HEK293 (cell line): ENCODE data around the gene RPL36.

Experiments used
- CTCF ChIA-PET: fragments of 350-600 bp; formaldehyde crosslinking; extraction: SDS; loops from one replicate; lab custom pipeline; 2021; ENCODE audit warnings: antibody characterized with exemption; lab: Yijun Ruan, JAX
- POLR2A ChIA-PET: fragments of 300-600 bp; formaldehyde crosslinking; extraction: SDS; loops from one replicate; lab custom pipeline; 2020; ENCODE audit warnings: antibody characterized with exemption, inconsistent platforms; lab: Yijun Ruan, JAX
- H3K27ac ChIP-seq: fragments of 200-500 bp; sonication (Bioruptor generic); 2 replicates; pipeline ENCODE4 v1.5.1; 2014; ENCODE audit warnings: low read depth, low read length, control low read depth, inconsistent platforms; ENCODE audit errors: extremely low read depth
- H3K36me3 ChIP-seq, 2 experiments: fragments of 200-500 bp in 1 of 2; sonication (Bioruptor generic) in 1 of 2; 1 replicate in 1 of 2; 2 replicates in 1 of 2; pipeline ENCODE4 v1.5.1; 2014 to 2017; ENCODE audit warnings: inconsistent platforms in 2 of 2, low read length in 2 of 2; ENCODE audit not compliant: control insufficient read depth in 2 of 2, insufficient read depth in 1 of 2
- H3K4me1 ChIP-seq: fragments of 200-500 bp; sonication (Bioruptor generic); 2 replicates; pipeline ENCODE4 v1.5.1; 2014; ENCODE audit warnings: mild to moderate bottlenecking, low read length, inconsistent platforms; ENCODE audit not compliant: control insufficient read depth, insufficient read depth
- H3K4me3 ChIP-seq: 2 replicates; pipeline ENCODE4 v1.5.1; 2011; ENCODE audit warnings: low read depth, mild to moderate bottlenecking, control low read depth, low read length, moderate library complexity
- H3K9me3 ChIP-seq: fragments of 200-500 bp; sonication (Bioruptor generic); 2 replicates; pipeline ENCODE4 v1.5.1; 2014; ENCODE audit warnings: low read depth, low read length, inconsistent platforms; ENCODE audit not compliant: control insufficient read depth, insufficient read depth
- AEBP2 ChIP-seq: fragments of 450-650 bp; formaldehyde crosslinking; IDR thresholded peaks from 2 replicates; pipeline ENCODE4 v1.5.1; 2016; ENCODE audit warnings: missing biosample characterization, missing genetic modification characterization, borderline replicate concordance
- BCL11B ChIP-seq: fragments of 450-650 bp; formaldehyde crosslinking; IDR thresholded peaks from 2 replicates; pipeline ENCODE4 v1.5.1; 2016; ENCODE audit warnings: low read depth, missing biosample characterization, missing genetic modification characterization
- FEZF1 ChIP-seq: fragments of 450-650 bp; formaldehyde crosslinking; IDR thresholded peaks from 2 replicates; pipeline ENCODE4 v1.5.1; 2016; ENCODE audit warnings: missing biosample characterization, missing genetic modification characterization
- SCRT1 ChIP-seq: fragments of 450-650 bp; formaldehyde crosslinking; IDR thresholded peaks from 2 replicates; pipeline ENCODE4 v1.5.1; 2016; ENCODE audit warnings: missing biosample characterization, missing genetic modification characterization, borderline replicate concordance
- ZNF10 ChIP-seq: fragments of 450-650 bp; formaldehyde crosslinking; IDR thresholded peaks from 2 replicates; pipeline ENCODE4 v1.5.1; 2017; ENCODE audit warnings: missing biosample characterization, missing genetic modification characterization
- ZNF121 ChIP-seq: fragments of 450-650 bp; formaldehyde crosslinking; IDR thresholded peaks from 2 replicates; pipeline ENCODE4 v1.5.1; 2016; ENCODE audit warnings: missing biosample characterization, missing genetic modification characterization
- ZNF140 ChIP-seq: fragments of 450-650 bp; formaldehyde crosslinking; IDR thresholded peaks from 2 replicates; pipeline ENCODE4 v1.5.1; 2016; ENCODE audit warnings: missing biosample characterization, missing genetic modification characterization
- ZNF48 ChIP-seq: fragments of 450-650 bp; formaldehyde crosslinking; IDR thresholded peaks from 2 replicates; pipeline ENCODE4 v1.5.1; 2016; ENCODE audit warnings: missing biosample characterization, missing genetic modification characterization
- ZNF510 ChIP-seq: fragments of 450-650 bp; formaldehyde crosslinking; IDR thresholded peaks from 2 replicates; pipeline ENCODE4 v1.5.1; 2018; ENCODE audit warnings: mild to moderate bottlenecking, missing genetic modification characterization, missing biosample characterization; ENCODE audit not compliant: insufficient replicate concordance
- ZNF521 ChIP-seq: fragments of 450-650 bp; formaldehyde crosslinking; IDR thresholded peaks from 2 replicates; pipeline ENCODE4 v1.5.1; 2017; ENCODE audit warnings: missing biosample characterization, mild to moderate bottlenecking, missing genetic modification characterization
- ZNF623 ChIP-seq: fragments of 450-650 bp; formaldehyde crosslinking; IDR thresholded peaks from 2 replicates; pipeline ENCODE4 v1.5.1; 2016; ENCODE audit warnings: missing biosample characterization, missing genetic modification characterization
- ZNF792 ChIP-seq: fragments of 450-650 bp; formaldehyde crosslinking; IDR thresholded peaks from 2 replicates; pipeline ENCODE4 v1.5.1; 2016; ENCODE audit warnings: missing biosample characterization, missing genetic modification characterization
- TF ChIP-seq, protein P1 (sequence below): fragments of 450-650 bp; formaldehyde crosslinking; IDR thresholded peaks from 2 replicates; pipeline ENCODE4 v1.5.0; 2017; ENCODE audit warnings: missing biosample characterization, missing genetic modification characterization, borderline replicate concordance
- TF ChIP-seq, protein P2 (sequence below): fragments of 450-650 bp; formaldehyde crosslinking; IDR thresholded peaks from 2 replicates; pipeline ENCODE4 v1.5.1; 2016; ENCODE audit warnings: missing biosample characterization, missing genetic modification characterization
- TF ChIP-seq, protein P3 (sequence below): fragments of 450-650 bp; formaldehyde crosslinking; IDR thresholded peaks from 2 replicates; pipeline ENCODE4 v1.5.1; 2016; ENCODE audit warnings: missing biosample characterization, missing genetic modification characterization

RPL36 gene

DNA sequence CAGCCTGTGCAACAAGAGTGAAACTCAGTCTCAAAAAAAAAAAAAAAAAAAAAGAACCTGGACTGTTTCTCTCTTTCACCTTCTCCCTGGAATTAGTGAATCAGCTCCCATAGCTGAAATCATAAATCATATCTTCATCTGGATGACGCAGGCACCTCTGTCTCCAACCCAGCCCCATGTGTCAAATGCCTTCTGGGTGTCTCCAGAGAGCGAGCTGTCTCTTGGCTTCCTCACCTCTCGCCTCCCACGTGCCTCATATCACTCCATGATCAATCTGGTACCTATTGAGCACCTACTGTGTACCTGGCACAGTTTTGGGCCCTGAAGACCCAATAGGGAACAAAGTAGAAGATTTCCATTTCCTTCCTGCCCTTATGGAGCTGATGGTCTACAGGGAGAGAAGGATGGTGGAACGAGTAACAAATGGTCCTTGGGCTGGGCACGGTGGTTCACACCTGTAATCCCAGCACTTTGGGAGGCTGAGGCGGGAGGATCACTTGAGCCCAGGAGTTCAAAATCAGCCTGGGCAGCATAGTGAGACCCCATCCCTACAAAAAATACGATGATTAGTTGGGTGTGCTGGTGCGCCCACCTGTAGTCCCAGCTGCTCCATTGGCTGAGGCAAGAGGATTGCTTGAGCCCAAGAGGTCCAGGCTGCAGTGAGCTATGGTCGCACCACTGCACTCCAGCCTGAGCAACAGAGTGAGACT lies 6.8 kb upstream of the RPL36 start:
- TF ChIP-seq ZNF121 (tag by site-specific recombination) (peak; percentile 85), ZNF623 (tag by site-specific recombination) (no peak), SCRT1 (tag by site-specific recombination) (peak; percentile 24; the same call in 1 of the 2 replicates), ZNF140 (tag by site-specific recombination) (no peak)
- ChIA-PET CTCF (interaction anchor here (0.6 kb wide), 1 partner anchor 24 kb away, joined by 3 read pairs; no protein-coding TSS in a partner anchor), POLR2A (interaction anchor here (0.6 to 0.7 kb wide), 2 partner anchors 10 to 34 kb away, joined by 3 to 6 read pairs; no protein-coding TSS in a partner anchor)
- Histone ChIP-seq H3K27ac (no peak overlapping the region), H3K9me3 (no peaks in the 10 kb centered on the region), H3K4me3 (no peak overlapping the region), H3K4me1 (no peaks in the 10 kb centered on the region), H3K36me3 (no peaks in the 10 kb centered on the region)

DNA sequence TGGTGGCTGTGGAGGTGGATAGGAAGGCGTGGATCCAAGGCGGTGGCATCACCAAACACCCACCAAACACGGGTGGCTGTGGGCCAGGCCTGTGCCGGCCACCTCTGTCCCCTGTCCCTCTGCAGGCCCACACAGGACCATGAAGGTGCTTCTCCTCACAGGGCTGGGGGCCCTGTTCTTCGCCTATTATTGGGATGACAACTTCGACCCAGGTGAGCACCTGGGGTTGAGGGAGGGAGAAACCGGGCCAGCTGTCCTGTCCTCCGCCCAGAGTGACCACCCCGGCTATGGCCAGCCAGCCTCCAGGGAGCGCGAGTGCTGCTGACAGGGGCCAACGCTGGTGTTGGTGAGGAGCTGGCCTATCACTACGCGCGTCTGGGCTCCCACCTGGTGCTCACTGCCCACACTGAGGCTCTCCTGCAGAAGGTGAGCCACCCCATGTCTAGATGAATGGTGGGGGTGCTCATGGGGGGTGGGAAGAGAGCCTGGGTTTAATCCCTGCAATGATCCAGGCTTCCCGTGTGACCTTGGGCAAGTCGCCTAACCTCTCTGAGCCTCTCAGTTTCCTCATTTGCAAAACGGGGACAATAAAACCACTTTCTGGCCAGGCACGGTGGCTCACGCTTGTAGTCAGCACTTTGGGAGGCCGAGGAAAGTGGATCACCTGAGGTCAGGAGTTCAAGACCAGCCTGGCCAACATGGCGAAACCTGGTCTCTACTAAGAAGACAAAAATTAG lies 5.2 kb upstream of the RPL36 start:
- CTCF ChIA-PET: interaction anchor here (0.5 kb wide), 1 partner anchor 44 kb away, joined by 3 read pairs; no protein-coding TSS in a partner anchor
- TF ChIP-seq, protein P1, sequence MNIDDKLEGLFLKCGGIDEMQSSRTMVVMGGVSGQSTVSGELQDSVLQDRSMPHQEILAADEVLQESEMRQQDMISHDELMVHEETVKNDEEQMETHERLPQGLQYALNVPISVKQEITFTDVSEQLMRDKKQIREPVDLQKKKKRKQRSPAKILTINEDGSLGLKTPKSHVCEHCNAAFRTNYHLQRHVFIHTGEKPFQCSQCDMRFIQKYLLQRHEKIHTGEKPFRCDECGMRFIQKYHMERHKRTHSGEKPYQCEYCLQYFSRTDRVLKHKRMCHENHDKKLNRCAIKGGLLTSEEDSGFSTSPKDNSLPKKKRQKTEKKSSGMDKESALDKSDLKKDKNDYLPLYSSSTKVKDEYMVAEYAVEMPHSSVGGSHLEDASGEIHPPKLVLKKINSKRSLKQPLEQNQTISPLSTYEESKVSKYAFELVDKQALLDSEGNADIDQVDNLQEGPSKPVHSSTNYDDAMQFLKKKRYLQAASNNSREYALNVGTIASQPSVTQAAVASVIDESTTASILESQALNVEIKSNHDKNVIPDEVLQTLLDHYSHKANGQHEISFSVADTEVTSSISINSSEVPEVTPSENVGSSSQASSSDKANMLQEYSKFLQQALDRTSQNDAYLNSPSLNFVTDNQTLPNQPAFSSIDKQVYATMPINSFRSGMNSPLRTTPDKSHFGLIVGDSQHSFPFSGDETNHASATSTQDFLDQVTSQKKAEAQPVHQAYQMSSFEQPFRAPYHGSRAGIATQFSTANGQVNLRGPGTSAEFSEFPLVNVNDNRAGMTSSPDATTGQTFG (tag by site-specific recombination): no peak
- TF ChIP-seq ZNF510 (no peak), FEZF1 (tag by site-specific recombination) (no peak), ZNF48 (tag by site-specific recombination) (no peak), ZNF10 (no peak), ZNF521 (tag by site-specific recombination) (no peak), ZNF792 (tag by site-specific recombination) (no peak), AEBP2 (tag by site-specific recombination) (no peak), BCL11B (no peak)
- TF ChIP-seq, protein P2, sequence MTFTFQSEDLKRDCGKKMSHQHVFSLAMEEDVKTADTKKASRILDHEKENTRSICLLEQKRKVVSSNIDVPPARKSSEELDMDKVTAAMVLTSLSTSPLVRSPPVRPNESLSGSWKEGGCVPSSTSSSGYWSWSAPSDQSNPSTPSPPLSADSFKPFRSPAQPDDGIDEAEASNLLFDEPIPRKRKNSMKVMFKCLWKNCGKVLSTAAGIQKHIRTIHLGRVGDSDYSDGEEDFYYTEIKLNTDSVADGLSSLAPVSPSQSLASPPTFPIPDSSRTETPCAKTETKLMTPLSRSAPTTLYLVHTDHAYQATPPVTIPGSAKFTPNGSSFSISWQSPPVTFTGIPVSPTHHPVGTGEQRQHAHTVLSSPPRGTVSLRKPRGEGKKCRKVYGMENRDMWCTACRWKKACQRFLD: no peak
- TF ChIP-seq, protein P3, sequence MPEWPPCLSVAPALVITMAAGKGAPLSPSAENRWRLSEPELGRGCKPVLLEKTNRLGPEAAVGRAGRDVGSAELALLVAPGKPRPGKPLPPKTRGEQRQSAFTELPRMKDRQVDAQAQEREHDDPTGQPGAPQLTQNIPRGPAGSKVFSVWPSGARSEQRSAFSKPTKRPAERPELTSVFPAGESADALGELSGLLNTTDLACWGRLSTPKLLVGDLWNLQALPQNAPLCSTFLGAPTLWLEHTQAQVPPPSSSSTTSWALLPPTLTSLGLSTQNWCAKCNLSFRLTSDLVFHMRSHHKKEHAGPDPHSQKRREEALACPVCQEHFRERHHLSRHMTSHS (tag by site-specific recombination): no peak
- H3K4me1 ChIP-seq: no peaks in the 10 kb centered on the region
- POLR2A ChIA-PET: no interaction called here
- no peaks in the 10 kb centered on the region for H3K9me3 ChIP-seq
- H3K27ac ChIP-seq: no peak overlapping the region
- no peaks in the 10 kb centered on the region for H3K36me3 ChIP-seq
- no peak overlapping the region for H3K4me3 ChIP-seq
